ENCODE results near the gene AOPEP.

The AOPEP gene

DNA sequence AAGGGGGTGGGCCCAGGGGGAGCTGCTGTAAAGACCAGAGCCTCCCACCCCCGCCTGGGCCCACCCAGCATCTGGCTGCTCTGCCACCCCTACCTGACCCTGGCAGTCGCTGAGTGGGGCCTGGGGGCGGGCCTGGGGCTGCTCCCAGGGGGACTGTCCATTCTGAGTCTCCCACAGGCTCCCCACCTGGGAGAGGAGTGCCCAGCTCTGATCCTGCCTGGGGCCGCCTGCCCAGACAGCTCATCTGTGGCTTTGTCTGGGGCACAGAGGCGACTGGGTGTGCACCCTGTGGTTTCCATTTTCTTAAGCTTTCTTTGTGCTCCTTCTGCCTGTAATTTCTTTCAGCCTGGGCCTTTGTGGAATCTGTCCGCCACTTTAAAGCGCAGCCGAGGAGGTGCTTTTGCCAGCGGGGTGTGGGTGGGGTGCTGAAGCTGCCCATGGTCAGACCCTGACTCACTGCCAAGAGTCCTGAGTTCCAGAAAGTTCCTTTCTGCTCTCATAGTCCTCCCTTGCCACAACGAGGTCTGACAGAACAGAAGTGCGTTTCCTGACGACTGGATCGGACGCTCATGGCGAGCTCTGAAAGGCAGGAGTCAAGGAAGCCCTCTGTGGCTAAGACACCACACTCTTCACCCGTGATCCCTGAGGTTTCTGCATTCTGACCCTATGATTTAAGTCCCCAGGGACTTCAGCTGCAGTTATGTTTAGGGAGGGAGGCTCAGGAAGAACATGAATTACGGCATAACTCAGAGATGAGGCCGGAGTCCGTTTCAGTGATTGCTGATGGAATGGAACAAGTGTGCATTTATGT, 366.0 kb downstream of the AOPEP start:
- in situ Hi-C loops (cut with MboI; ENCODE audit: low sequenced_read_pairs, unreplicated experiment): no loop called here
- TF ChIP-seq, protein P1, sequence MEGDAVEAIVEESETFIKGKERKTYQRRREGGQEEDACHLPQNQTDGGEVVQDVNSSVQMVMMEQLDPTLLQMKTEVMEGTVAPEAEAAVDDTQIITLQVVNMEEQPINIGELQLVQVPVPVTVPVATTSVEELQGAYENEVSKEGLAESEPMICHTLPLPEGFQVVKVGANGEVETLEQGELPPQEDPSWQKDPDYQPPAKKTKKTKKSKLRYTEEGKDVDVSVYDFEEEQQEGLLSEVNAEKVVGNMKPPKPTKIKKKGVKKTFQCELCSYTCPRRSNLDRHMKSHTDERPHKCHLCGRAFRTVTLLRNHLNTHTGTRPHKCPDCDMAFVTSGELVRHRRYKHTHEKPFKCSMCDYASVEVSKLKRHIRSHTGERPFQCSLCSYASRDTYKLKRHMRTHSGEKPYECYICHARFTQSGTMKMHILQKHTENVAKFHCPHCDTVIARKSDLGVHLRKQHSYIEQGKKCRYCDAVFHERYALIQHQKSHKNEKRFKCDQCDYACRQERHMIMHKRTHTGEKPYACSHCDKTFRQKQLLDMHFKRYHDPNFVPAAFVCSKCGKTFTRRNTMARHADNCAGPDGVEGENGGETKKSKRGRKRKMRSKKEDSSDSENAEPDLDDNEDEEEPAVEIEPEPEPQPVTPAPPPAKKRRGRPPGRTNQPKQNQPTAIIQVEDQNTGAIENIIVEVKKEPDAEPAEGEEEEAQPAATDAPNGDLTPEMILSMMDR (IDR thresholded peaks at IDR 0.05; ENCODE audit: borderline replicate concordance, control extremely low read depth, extremely low read depth, insufficient read depth, missing control alignments): no peak
- no peak for DNase-seq (ENCODE audit: low spot score)

DNA sequence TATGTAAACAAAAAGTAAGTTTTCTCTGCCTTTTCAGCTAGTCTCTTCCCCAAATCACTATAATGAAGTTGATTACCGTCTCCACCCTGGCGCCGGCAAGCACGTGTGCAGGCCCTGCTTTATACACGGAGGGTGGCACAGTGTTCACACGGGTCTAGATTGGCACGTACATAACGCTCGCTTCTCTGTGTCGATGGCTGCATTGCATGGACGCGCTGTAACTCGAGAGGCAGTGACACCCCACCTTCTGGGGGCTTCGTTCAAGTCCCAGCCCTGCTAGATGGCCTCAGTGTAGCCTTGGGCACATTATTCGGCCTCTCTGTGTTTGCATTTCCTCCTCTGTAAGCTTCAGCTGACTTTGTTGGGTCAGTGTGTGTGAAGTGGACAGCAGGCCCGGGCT, 367.1 kb downstream of the AOPEP start:
- TF ChIP-seq, protein P1 (IDR thresholded peaks at IDR 0.05; ENCODE audit: borderline replicate concordance, control extremely low read depth, extremely low read depth, insufficient read depth, missing control alignments): no peak
- in situ Hi-C loops (cut with MboI; ENCODE audit: low sequenced_read_pairs, unreplicated experiment): no loop called here
- no peak for DNase-seq (ENCODE audit: low spot score)

DNA sequence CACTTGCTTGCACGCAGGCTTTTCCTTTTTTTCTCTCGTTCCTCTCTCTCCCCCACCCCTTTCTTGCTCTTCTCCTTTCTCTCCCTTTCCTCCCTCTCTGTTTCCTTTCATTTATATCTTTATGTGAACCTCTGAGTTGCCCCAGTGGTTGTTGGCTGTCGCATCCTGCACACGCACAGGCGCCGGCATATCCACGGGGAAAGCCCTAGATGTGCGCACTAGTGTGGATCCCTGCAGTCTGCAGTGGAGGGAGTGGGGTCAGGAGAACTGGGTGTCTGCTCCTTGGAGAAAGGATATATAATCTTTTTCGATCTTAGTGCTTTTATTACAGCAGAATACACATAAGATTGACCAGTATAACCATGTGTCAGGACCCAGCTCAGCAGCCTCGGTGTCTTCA, 367.5 kb downstream of the AOPEP start:
- DNase-seq (ENCODE audit: low spot score): no peak
- in situ Hi-C loops (cut with MboI; ENCODE audit: low sequenced_read_pairs, unreplicated experiment): no loop called here
- TF ChIP-seq, protein P1 (IDR thresholded peaks at IDR 0.05; ENCODE audit: borderline replicate concordance, control extremely low read depth, extremely low read depth, insufficient read depth, missing control alignments): no peak

- DNase-seq (ENCODE audit: low spot score): no peak
- in situ Hi-C loops (cut with MboI; ENCODE audit: low sequenced_read_pairs, unreplicated experiment): no loop called here
- TF ChIP-seq, protein P1 (IDR thresholded peaks at IDR 0.05; ENCODE audit: borderline replicate concordance, control extremely low read depth, extremely low read depth, insufficient read depth, missing control alignments): no peak
Measured at GRCh38 chr9:95095641-95096355, 369.3 kb downstream of the AOPEP start.

GRCh38 chr9:95096381-95096780, 369.9 kb downstream of the AOPEP start:
- TF ChIP-seq, protein P1 (IDR thresholded peaks at IDR 0.05; ENCODE audit: borderline replicate concordance, control extremely low read depth, extremely low read depth, insufficient read depth, missing control alignments): no peak
- no peak for DNase-seq (ENCODE audit: low spot score)
- in situ Hi-C loops (cut with MboI; ENCODE audit: low sequenced_read_pairs, unreplicated experiment): no loop called here

GRCh38 chr9:95096807-95097206, 370.3 kb downstream of the AOPEP start:
- TF ChIP-seq, protein P1 (IDR thresholded peaks at IDR 0.05; ENCODE audit: borderline replicate concordance, control extremely low read depth, extremely low read depth, insufficient read depth, missing control alignments): no peak
- in situ Hi-C loops (cut with MboI; ENCODE audit: low sequenced_read_pairs, unreplicated experiment): no loop called here
- no peak for DNase-seq (ENCODE audit: low spot score)
